ENCODE measurements around the gene PKN1.

GRCh38 chr19:14419106-14419813 is 13.8 kb upstream of the PKN1 start, which contains the start of gene DDX39A:
- TF ChIP-seq CTCF (IDR thresholded peaks at IDR 0.05 in 2 of 3, conservative IDR thresholded peaks at IDR 0.05 in 1 of 3; ENCODE audit: control insufficient read depth in 2 of 3, extremely low read depth in 1 of 3, insufficient read depth in 1 of 3, low read depth in 3 of 3, low read length in 3 of 3) (no peak), SREBF1 (IDR thresholded peaks at IDR 0.05; ENCODE audit: low read length) (no peak), POLR2A (IDR thresholded peaks at IDR 0.05; ENCODE audit: low read depth, low read length) (peak; percentile 99), USF2 (IDR thresholded peaks at IDR 0.05; ENCODE audit: borderline replicate concordance, low read depth, low read length) (no peak), HCFC1 (IDR thresholded peaks at IDR 0.05; ENCODE audit: low read length) (no peak), HDAC6 (IDR thresholded peaks at IDR 0.05; ENCODE audit: unreplicated experiment) (no peak), SIX5 (IDR thresholded peaks at IDR 0.05; ENCODE audit: low read depth, low read length, severe bottlenecking) (peak; percentile 23), ZNF274 (IDR thresholded peaks at IDR 0.05; ENCODE audit: insufficient read depth, insufficient read length) (no peak), BCLAF1 (IDR thresholded peaks at IDR 0.05) (no peak), CREB1 (IDR thresholded peaks at IDR 0.05; ENCODE audit: low read depth) (peak; percentile 87)
- TF ChIP-seq, protein P1, sequence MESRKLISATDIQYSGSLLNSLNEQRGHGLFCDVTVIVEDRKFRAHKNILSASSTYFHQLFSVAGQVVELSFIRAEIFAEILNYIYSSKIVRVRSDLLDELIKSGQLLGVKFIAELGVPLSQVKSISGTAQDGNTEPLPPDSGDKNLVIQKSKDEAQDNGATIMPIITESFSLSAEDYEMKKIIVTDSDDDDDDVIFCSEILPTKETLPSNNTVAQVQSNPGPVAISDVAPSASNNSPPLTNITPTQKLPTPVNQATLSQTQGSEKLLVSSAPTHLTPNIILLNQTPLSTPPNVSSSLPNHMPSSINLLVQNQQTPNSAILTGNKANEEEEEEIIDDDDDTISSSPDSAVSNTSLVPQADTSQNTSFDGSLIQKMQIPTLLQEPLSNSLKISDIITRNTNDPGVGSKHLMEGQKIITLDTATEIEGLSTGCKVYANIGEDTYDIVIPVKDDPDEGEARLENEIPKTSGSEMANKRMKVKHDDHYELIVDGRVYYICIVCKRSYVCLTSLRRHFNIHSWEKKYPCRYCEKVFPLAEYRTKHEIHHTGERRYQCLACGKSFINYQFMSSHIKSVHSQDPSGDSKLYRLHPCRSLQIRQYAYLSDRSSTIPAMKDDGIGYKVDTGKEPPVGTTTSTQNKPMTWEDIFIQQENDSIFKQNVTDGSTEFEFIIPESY (IDR thresholded peaks at IDR 0.05) = no peak
- TF ChIP-seq, protein P2, sequence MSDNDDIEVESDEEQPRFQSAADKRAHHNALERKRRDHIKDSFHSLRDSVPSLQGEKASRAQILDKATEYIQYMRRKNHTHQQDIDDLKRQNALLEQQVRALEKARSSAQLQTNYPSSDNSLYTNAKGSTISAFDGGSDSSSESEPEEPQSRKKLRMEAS (IDR thresholded peaks at IDR 0.05; ENCODE audit: low read depth, low read length) = peak; percentile 84

Measured in GM12878 (cell line).